Panc1 (cell line): ENCODE results near the gene ADGRV1. TPM values are rescaled to one million over a fixed set of nuclear protein-coding genes. Genes with fewer than 3 reads are reported as not detected.

Experiments used
- ATAC-seq: fragments of 200-7000 bp; cut with Tn5 transposase; 2 replicates; pipeline ENCODE4 v1.9.1; 2020; ENCODE audit warnings: mild to moderate bottlenecking, moderate library complexity
- BruUV-seq: library from RNA; stranded (reverse); fragments of 400-500 nt; replicated peaks from 2 replicates; lab custom pipeline; 2021; lab: Mats Ljungman, UMichigan
- CTCF ChIA-PET: fragments of 300-600 bp; sonication (Branson Sonifier 250); formaldehyde crosslinking; loops from one replicate; lab custom pipeline; 2022; ENCODE audit warnings: antibody characterized with exemption; lab: Charles Lee
- POLR2A ChIA-PET: fragments of 300-600 bp; sonication (Branson Sonifier 250); formaldehyde crosslinking; loops from one replicate; lab custom pipeline; 2022; ENCODE audit warnings: antibody characterized with exemption; lab: Charles Lee
- DNase-seq: peaks from one replicate; pipeline ENCODE4 v3.0.0-alpha.2; 2010; ENCODE audit warnings: low read depth, low spot score
- H3K27ac ChIP-seq: 2 replicates; pipeline ENCODE4 v1.5.1; 2011; ENCODE audit warnings: mild to moderate bottlenecking, low read length, inconsistent platforms
- H3K27me3 ChIP-seq: fragments of 200-500 bp; sonication (Bioruptor generic); 2 replicates; pipeline ENCODE4 v1.6.0; 2014; ENCODE audit warnings: low read length, inconsistent platforms; ENCODE audit not compliant: control insufficient read depth, insufficient read depth
- H3K36me3 ChIP-seq: fragments of 200-500 bp; sonication (Bioruptor generic); 2 replicates; pipeline ENCODE4 v1.5.1; 2014; ENCODE audit warnings: inconsistent platforms, mild to moderate bottlenecking, low read length, moderate library complexity; ENCODE audit not compliant: control insufficient read depth, insufficient read depth
- H3K4me1 ChIP-seq: 2 replicates; pipeline ENCODE4 v1.5.1; 2011; ENCODE audit warnings: inconsistent platforms, mild to moderate bottlenecking, low read length, moderate library complexity; ENCODE audit not compliant: control insufficient read depth, insufficient read depth
- H3K4me3 ChIP-seq, 2 experiments: 2 replicates each; pipeline ENCODE4 v1.5.1; 2011 to 2012; ENCODE audit warnings: low read depth in 2 of 2, low read length in 2 of 2, mild to moderate bottlenecking in 2 of 2, inconsistent platforms in 1 of 2, moderate library complexity in 1 of 2
- H3K9me3 ChIP-seq: fragments of 200-500 bp; sonication (Bioruptor generic); 2 replicates; pipeline ENCODE4 v1.5.1; 2014; ENCODE audit warnings: low read depth, mild to moderate bottlenecking, inconsistent platforms, low read length, moderate library complexity; ENCODE audit not compliant: control insufficient read depth, insufficient read depth
- POLR2AphosphoS5 ChIP-seq: IDR thresholded peaks from 2 replicates; pipeline ENCODE4 v1.6.1; 2012; ENCODE audit warnings: mild to moderate bottlenecking, low read depth, low read length, moderate library complexity
- REST ChIP-seq, 2 experiments: IDR thresholded peaks; 2 replicates each; pipeline ENCODE4 v1.6.1; 2011 to 2012; ENCODE audit warnings: low read depth in 2 of 2, control low read depth in 1 of 2, low read length in 1 of 2, mild to moderate bottlenecking in 1 of 2, moderate library complexity in 1 of 2; ENCODE audit not compliant: insufficient read depth in 1 of 2
- SIN3A ChIP-seq: IDR thresholded peaks from 2 replicates; pipeline ENCODE4 v1.6.1; 2012; ENCODE audit warnings: low read depth, mild to moderate bottlenecking, low read length, moderate library complexity, borderline replicate concordance; ENCODE audit not compliant: insufficient read depth
- TCF7L2 ChIP-seq: IDR thresholded peaks from 2 replicates; pipeline ENCODE4 v1.6.1; 2011; ENCODE audit warnings: mild to moderate bottlenecking, low read depth, low read length, inconsistent platforms
- in situ Hi-C: cut with HindIII; loops from 2 replicates; pipeline ENCODE4 v1.10.0; 2016; ENCODE audit warnings: low sequenced_read_pairs, low pct_unique_long_range_greater_than_20kb
- intact Hi-C: fragments of 100-400 bp; cut with micrococcal nuclease; formaldehyde crosslinking; loops from one replicate; pipeline ENCODE4 v1.10.0; 2022; ENCODE audit not compliant: unreplicated experiment
- total RNA-seq: library from RNA; stranded (reverse); gene quantifications from one replicate; pipeline ENCODE4 v1.2.1, GENCODE V29; 2021; ENCODE audit not compliant: unreplicated experiment
- TF ChIP-seq, protein P1 (sequence below): fragments of 450-650 bp; IDR thresholded peaks from 2 replicates; pipeline ENCODE4 v1.5.1; 2017; ENCODE audit warnings: mild to moderate bottlenecking

Gene ADGRV1
- total RNA-seq, 1 experiment from 2014 or later = 0.49 TPM

- POLR2A ChIA-PET = no interaction called here
- DNase-seq (no peak), ATAC-seq (no peak)
- in situ Hi-C loops (no loop called here), intact Hi-C loops (no loop called here)
- no peaks in the 10 kb centered on the region for H3K4me1 ChIP-seq
- no peaks in the 10 kb centered on the region for H3K27me3 ChIP-seq
- CTCF ChIA-PET = no interaction called here
- BruUV-seq = no TSS peak
- no peak for TF ChIP-seq REST (IDR thresholded peaks at IDR 0.05; ENCODE audit: insufficient read depth in 1 of 2, low read depth in 2 of 2, low read length in 1 of 2)
- TF ChIP-seq, protein P1, sequence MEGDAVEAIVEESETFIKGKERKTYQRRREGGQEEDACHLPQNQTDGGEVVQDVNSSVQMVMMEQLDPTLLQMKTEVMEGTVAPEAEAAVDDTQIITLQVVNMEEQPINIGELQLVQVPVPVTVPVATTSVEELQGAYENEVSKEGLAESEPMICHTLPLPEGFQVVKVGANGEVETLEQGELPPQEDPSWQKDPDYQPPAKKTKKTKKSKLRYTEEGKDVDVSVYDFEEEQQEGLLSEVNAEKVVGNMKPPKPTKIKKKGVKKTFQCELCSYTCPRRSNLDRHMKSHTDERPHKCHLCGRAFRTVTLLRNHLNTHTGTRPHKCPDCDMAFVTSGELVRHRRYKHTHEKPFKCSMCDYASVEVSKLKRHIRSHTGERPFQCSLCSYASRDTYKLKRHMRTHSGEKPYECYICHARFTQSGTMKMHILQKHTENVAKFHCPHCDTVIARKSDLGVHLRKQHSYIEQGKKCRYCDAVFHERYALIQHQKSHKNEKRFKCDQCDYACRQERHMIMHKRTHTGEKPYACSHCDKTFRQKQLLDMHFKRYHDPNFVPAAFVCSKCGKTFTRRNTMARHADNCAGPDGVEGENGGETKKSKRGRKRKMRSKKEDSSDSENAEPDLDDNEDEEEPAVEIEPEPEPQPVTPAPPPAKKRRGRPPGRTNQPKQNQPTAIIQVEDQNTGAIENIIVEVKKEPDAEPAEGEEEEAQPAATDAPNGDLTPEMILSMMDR = no peak
- TF ChIP-seq POLR2AphosphoS5 = no peak
- no peak for TF ChIP-seq SIN3A
- TF ChIP-seq TCF7L2 = no peak
- H3K9me3 ChIP-seq = no peaks in the 10 kb centered on the region
- H3K4me3 ChIP-seq = no peak overlapping the region
- no peaks in the 10 kb centered on the region for H3K36me3 ChIP-seq
- no peak overlapping the region for H3K27ac ChIP-seq
Measured at GRCh38 chr5:91156242-91156641, 597.6 kb downstream of the ADGRV1 start.

DNA sequence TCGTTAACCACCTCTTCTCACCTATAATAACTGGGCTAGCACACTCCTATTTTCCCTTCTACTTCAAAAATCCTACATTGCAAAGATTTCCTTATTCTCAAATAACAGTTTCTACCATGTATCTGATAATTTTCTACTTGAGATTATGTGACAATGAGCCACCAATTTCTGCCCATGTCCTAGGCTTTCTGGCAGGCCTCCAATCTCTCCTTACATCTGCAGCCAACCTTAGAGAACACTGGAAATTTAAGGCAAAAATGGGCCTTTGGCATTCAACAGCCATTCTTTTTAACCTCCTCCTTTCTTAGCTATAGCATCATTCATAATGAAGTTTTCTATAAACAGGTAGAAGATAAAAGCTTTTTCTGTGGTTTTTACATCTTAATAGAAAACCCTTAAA lies 599.4 kb downstream of the ADGRV1 start:
- no TSS peak for BruUV-seq
- in situ Hi-C loops (no loop called here), intact Hi-C loops (no loop called here)
- Histone ChIP-seq H3K36me3 (no peaks in the 10 kb centered on the region), H3K4me3 (no peak overlapping the region), H3K27ac (no peak overlapping the region), H3K4me1 (peaks cover 7% of the 10 kb centered on the region), H3K9me3 (no peaks in the 10 kb centered on the region), H3K27me3 (no peaks in the 10 kb centered on the region)
- POLR2A ChIA-PET = no interaction called here
- TF ChIP-seq, protein P1 = no peak
- TF ChIP-seq REST (IDR thresholded peaks at IDR 0.05; ENCODE audit: insufficient read depth in 1 of 2, low read depth in 2 of 2, low read length in 1 of 2) (no peak), POLR2AphosphoS5 (no peak), SIN3A (no peak), TCF7L2 (no peak)
- CTCF ChIA-PET = no interaction called here
- ATAC-seq (no peak), DNase-seq (no peak)
